Keratinocyte (primary cell): Measurements from ENCODE around the gene AHNAK.

Experiments
- EZH2 ChIP-seq: IDR thresholded peaks from one replicate; pipeline ENCODE4 v1.6.1; 2012; ENCODE audit warnings: inconsistent platforms, mild to moderate bottlenecking, low read length, moderate library complexity
- TF ChIP-seq, protein P1 (sequence below), 3 experiments: IDR thresholded peaks in 1 of 3; conservative IDR thresholded peaks in 1 of 3; optimal IDR thresholded peaks in 1 of 3; 2 replicates in 2 of 3; 3 replicates in 1 of 3; pipeline versions ENCODE3 to v1.5.1; 2011; ENCODE audit warnings: low read length in 3 of 3, mild to moderate bottlenecking in 3 of 3, moderate library complexity in 2 of 3, control low read depth in 1 of 3, inconsistent platforms in 1 of 3; ENCODE audit not compliant: insufficient read depth in 2 of 3; ENCODE audit errors: extremely low read depth in 1 of 3

DNA sequence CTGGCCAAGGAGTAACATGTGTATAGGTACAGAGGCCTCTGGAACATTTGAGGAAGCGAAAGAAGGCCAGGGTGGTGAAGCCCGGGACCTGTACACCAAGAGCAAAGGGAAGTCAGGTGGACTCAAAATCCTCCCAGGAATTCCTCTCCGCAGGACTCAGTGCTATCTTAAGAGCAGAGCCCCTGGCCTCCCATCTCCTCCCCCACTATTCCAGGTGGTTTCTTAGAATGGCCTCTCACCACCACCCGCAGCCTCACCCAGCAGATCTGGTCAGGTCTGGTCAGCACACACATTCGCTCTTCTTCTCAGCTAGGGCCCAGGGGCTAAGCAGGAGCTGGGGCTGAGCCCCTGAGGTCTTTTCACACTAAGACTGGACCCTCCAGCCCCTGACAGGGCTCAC, 68.7 kb downstream of the AHNAK start:
- TF ChIP-seq, protein P1, sequence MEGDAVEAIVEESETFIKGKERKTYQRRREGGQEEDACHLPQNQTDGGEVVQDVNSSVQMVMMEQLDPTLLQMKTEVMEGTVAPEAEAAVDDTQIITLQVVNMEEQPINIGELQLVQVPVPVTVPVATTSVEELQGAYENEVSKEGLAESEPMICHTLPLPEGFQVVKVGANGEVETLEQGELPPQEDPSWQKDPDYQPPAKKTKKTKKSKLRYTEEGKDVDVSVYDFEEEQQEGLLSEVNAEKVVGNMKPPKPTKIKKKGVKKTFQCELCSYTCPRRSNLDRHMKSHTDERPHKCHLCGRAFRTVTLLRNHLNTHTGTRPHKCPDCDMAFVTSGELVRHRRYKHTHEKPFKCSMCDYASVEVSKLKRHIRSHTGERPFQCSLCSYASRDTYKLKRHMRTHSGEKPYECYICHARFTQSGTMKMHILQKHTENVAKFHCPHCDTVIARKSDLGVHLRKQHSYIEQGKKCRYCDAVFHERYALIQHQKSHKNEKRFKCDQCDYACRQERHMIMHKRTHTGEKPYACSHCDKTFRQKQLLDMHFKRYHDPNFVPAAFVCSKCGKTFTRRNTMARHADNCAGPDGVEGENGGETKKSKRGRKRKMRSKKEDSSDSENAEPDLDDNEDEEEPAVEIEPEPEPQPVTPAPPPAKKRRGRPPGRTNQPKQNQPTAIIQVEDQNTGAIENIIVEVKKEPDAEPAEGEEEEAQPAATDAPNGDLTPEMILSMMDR (optimal IDR thresholded peaks at IDR 0.05 in 1 of 3, IDR thresholded peaks at IDR 0.05 in 1 of 3, conservative IDR thresholded peaks at IDR 0.05 in 1 of 3; ENCODE audit: extremely low read depth in 1 of 3, insufficient read depth in 2 of 3, low read length in 3 of 3), result no peak
- TF ChIP-seq EZH2, result no peak
